H54 (cell line): Measurements from ENCODE around the gene CUX1.
"Not testable (repeated sequence)": the region's sequence is repeated elsewhere in the genome, so short reads cannot be mapped to it uniquely, and the experiment has no call there.

Experiments
- DNase-seq: peaks from one replicate; pipeline ENCODE4 v3.0.0; 2011; ENCODE audit warnings: low spot score, mixed read lengths; ENCODE audit not compliant: insufficient read length
- FAIRE-seq: peaks from 3 replicates; lab custom pipeline; 2011; peaks lifted over from hg19 to GRCh38; lab: Jason Lieb, UNC
- POLR2A ChIP-seq: IDR thresholded peaks from 2 replicates; pipeline ENCODE4 v1.6.1; 2011; ENCODE audit warnings: low read depth, mild to moderate bottlenecking, low read length

The CUX1 gene

GRCh38 chr7:101783381-101784181 lies 33.8 kb upstream of the CUX1 start:
- TF ChIP-seq POLR2A, result no peak
- FAIRE-seq (no peak), DNase-seq (no peak)

- DNase-seq, result no peak
- TF ChIP-seq POLR2A, result no peak
- no peak for FAIRE-seq
These were observed 32.9 kb upstream of the CUX1 start for GRCh38 chr7:101784292-101785127.

- no peak for DNase-seq
- no peak for TF ChIP-seq POLR2A
- FAIRE-seq, result no peak
These were observed 29.6 kb upstream of the CUX1 start for GRCh38 chr7:101787864-101788263.

GRCh38 chr7:101788517-101788916 lies 28.9 kb upstream of the CUX1 start:
- DNase-seq (no peak), FAIRE-seq (no peak)
- TF ChIP-seq POLR2A, result no peak

GRCh38 chr7:101790566-101791293 lies 26.7 kb upstream of the CUX1 start:
- no peak for TF ChIP-seq POLR2A
- DNase-seq, result no peak
- FAIRE-seq, result no peak

GRCh38 chr7:101792051-101792681 lies 25.3 kb upstream of the CUX1 start:
- no peak for FAIRE-seq
- TF ChIP-seq POLR2A, result no peak
- DNase-seq, result peak; percentile 63

GRCh38 chr7:101792682-101793071 lies 24.7 kb upstream of the CUX1 start:
- not testable (repeated sequence) for DNase-seq, FAIRE-seq

GRCh38 chr7:101795461-101795860 lies 22.0 kb upstream of the CUX1 start:
- TF ChIP-seq POLR2A, result no peak
- DNase-seq (no peak), FAIRE-seq (no peak)

- not testable (repeated sequence) for DNase-seq, FAIRE-seq
These were observed 19.3 kb upstream of the CUX1 start for GRCh38 chr7:101798173-101798572.

- TF ChIP-seq POLR2A, result no peak
- DNase-seq, result no peak
- no peak for FAIRE-seq
These were observed 14.0 kb upstream of the CUX1 start for GRCh38 chr7:101803203-101804087.

GRCh38 chr7:101804088-101804963 lies 13.1 kb upstream of the CUX1 start:
- no peak for FAIRE-seq
- no peak for TF ChIP-seq POLR2A
- no peak for DNase-seq

GRCh38 chr7:101804967-101805366 lies 12.5 kb upstream of the CUX1 start:
- FAIRE-seq (no peak), DNase-seq (no peak)
- no peak for TF ChIP-seq POLR2A
